Thymus (tissue), 11 donors: ENCODE measurements around the gene KCTD5. TPM values are rescaled to one million over a fixed set of nuclear protein-coding genes. Genes with fewer than 3 reads are reported as not detected.

Experiments
- DNase-seq, 9 donors: peaks; one replicate each; pipeline ENCODE4 v3.0.0-alpha.2; 2013; ENCODE audit warnings: low spot score in 9 of 9, low read depth in 6 of 9, missing footprints in 1 of 9
- H3K27ac ChIP-seq, 2 donors: one replicate each; pipeline ENCODE4 v1.5.1; 2013; ENCODE audit warnings: control low read depth in 1 of 2, low read depth in 1 of 2, low read length in 1 of 2, mild to moderate bottlenecking in 1 of 2, moderate library complexity in 1 of 2
- H3K27me3 ChIP-seq, 2 donors: one replicate each; pipeline ENCODE4 v1.5.1; 2013; ENCODE audit warnings: low read length in 1 of 2; ENCODE audit not compliant: control insufficient read depth in 2 of 2, insufficient read depth in 1 of 2
- H3K36me3 ChIP-seq, 2 donors: one replicate each; pipeline ENCODE4 v1.5.1; 2013; ENCODE audit warnings: low read length in 1 of 2, mild to moderate bottlenecking in 1 of 2, moderate library complexity in 1 of 2; ENCODE audit not compliant: control insufficient read depth in 2 of 2, insufficient read depth in 2 of 2
- H3K4me1 ChIP-seq, 2 donors: one replicate each; pipeline ENCODE4 v1.5.1; 2013; ENCODE audit warnings: low read length in 2 of 2; ENCODE audit not compliant: control insufficient read depth in 2 of 2, insufficient read depth in 2 of 2
- H3K4me3 ChIP-seq, 2 donors: one replicate each; pipeline ENCODE4 v1.5.1; 2013; ENCODE audit warnings: low read length in 2 of 2, control low read depth in 1 of 2, mild to moderate bottlenecking in 1 of 2
- H3K9me3 ChIP-seq, 2 donors: one replicate each; pipeline ENCODE4 v1.5.1; 2013; ENCODE audit warnings: low read length in 1 of 2, mild to moderate bottlenecking in 1 of 2; ENCODE audit not compliant: control insufficient read depth in 2 of 2, insufficient read depth in 1 of 2
- WGBS: extraction: QIAGEN DNeasy Blood & Tissue Kit; methylation state at CpG from one replicate; pipeline ENCODE4 v1.1.7; 2013; 5-methylcytosine and 5-hydroxymethylcytosine counted together
- polyA plus RNA-seq: library from polyadenylated mRNA; stranded (reverse); fragments of 200-250 nt; gene quantifications from one replicate; pipeline ENCODE4 v1.2.3, GENCODE V29; 2013
- total RNA-seq: library from RNA; stranded (reverse); fragments of 120-200 nt; gene quantifications from one replicate; pipeline ENCODE4 v1.2.4, GENCODE V29; 2013
- donor health status: healthy.

KCTD5 gene
- total and polyA plus RNA-seq, 2 donors, result 18.5 to 21.8 TPM

- H3K27me3 ChIP-seq, result no peaks in the 10 kb centered on the region
- no peak overlapping the region for H3K27ac ChIP-seq
- H3K4me3 ChIP-seq, result no peak overlapping the region
- H3K9me3 ChIP-seq, result peaks cover 0 to 6% of the 10 kb centered on the region in 2 donors
- peaks cover 0 to 9% of the 10 kb centered on the region in 2 donors for H3K36me3 ChIP-seq
- 97% methylated on average over 7 of the region's 7 CpGs for WGBS
- peaks cover 5 to 15% of the 10 kb centered on the region in 2 donors for H3K4me1 ChIP-seq
- DNase-seq, result no peak
Observed at GRCh38 chr16:2748757-2749455, 66.6 kb downstream of the KCTD5 start.

GRCh38 chr16:2749476-2749875 lies 67.2 kb downstream of the KCTD5 start:
- H3K4me3 ChIP-seq, result no peak overlapping the region
- H3K4me1 ChIP-seq, result peaks cover 8 to 20% of the 10 kb centered on the region in 2 donors
- no peaks in the 10 kb centered on the region for H3K27me3 ChIP-seq
- 97% methylated on average over 5 of the region's 5 CpGs for WGBS
- DNase-seq, result no peak
- no peak overlapping the region for H3K27ac ChIP-seq
- H3K36me3 ChIP-seq, result peaks cover 4 to 9% of the 10 kb centered on the region in 2 donors
- H3K9me3 ChIP-seq, result peaks cover 0 to 6% of the 10 kb centered on the region in 2 donors

GRCh38 chr16:2749936-2750335 lies 67.6 kb downstream of the KCTD5 start:
- no peaks in the 10 kb centered on the region for H3K27me3 ChIP-seq
- no peak overlapping the region for H3K27ac ChIP-seq
- 87% methylated on average over 6 of the region's 6 CpGs for WGBS
- H3K4me3 ChIP-seq, result no peak overlapping the region
- H3K9me3 ChIP-seq, result peaks cover 0 to 6% of the 10 kb centered on the region in 2 donors
- peaks cover 12 to 25% of the 10 kb centered on the region in 2 donors for H3K4me1 ChIP-seq
- H3K36me3 ChIP-seq, result peaks cover 5 to 9% of the 10 kb centered on the region in 2 donors
- DNase-seq, result no peak

GRCh38 chr16:2751577-2752034 lies 69.3 kb downstream of the KCTD5 start:
- Histone ChIP-seq H3K9me3 (peaks cover 0 to 6% of the 10 kb centered on the region in 2 donors), H3K4me1 (peaks cover 22 to 31% of the 10 kb centered on the region in 2 donors), H3K27ac (peak overlapping the region; percentile 100), H3K36me3 (peaks cover 16 to 18% of the 10 kb centered on the region in 2 donors), H3K4me3 (peak overlapping the region; percentile 78 to 89), H3K27me3 (no peaks in the 10 kb centered on the region)
- peak in 2 of 9 donors; percentile 7 to 11 for DNase-seq
- WGBS, result 76% methylated on average over 23 of the region's 23 CpGs

GRCh38 chr16:2752035-2752849 lies 69.9 kb downstream of the KCTD5 start, which contains the start of gene SRRM2:
TSS of gene SRRM2 (plus strand) at chr16:2752638. CDS start at chr16:2756365, 3,727 bp downstream.
- Histone ChIP-seq H3K9me3 (peaks cover 0 to 6% of the 10 kb centered on the region in 2 donors), H3K4me1 (peaks cover 22 to 31% of the 10 kb centered on the region in 2 donors), H3K4me3 (peak within 1 kb of the TSS; percentile 78 to 89), H3K27ac (peak within 1 kb of the TSS; percentile 100), H3K36me3 (peaks cover 20 to 23% of the 10 kb centered on the region in 2 donors), H3K27me3 (no peaks in the 10 kb centered on the region)
- DNase-seq, result peak; percentile 94 to 99 (median 97)
- 4% methylated on average over 99 of the region's 99 CpGs for WGBS

GRCh38 chr16:2752850-2753732 lies 70.8 kb downstream of the KCTD5 start:
- DNase-seq, result peak in 8 of 9 donors; percentile 20 to 81 (median 62)
- WGBS, result under 1% methylated on average over 82 of the region's 82 CpGs
- Histone ChIP-seq H3K4me1 (peaks cover 22 to 31% of the 10 kb centered on the region in 2 donors), H3K4me3 (peak overlapping the region; percentile 78 to 89), H3K9me3 (peaks cover 0 to 6% of the 10 kb centered on the region in 2 donors), H3K36me3 (peaks cover 29 to 31% of the 10 kb centered on the region in 2 donors), H3K27ac (peak overlapping the region; percentile 100), H3K27me3 (no peaks in the 10 kb centered on the region)

GRCh38 chr16:2753733-2754020 lies 71.4 kb downstream of the KCTD5 start:
- peak overlapping the region; percentile 100 for H3K27ac ChIP-seq
- WGBS, result 4% methylated on average over 7 of the region's 7 CpGs
- DNase-seq, result no peak
- H3K4me1 ChIP-seq, result peaks cover 22 to 31% of the 10 kb centered on the region in 2 donors
- peaks cover 35 to 37% of the 10 kb centered on the region in 2 donors for H3K36me3 ChIP-seq
- peak overlapping the region; percentile 78 to 89 for H3K4me3 ChIP-seq
- no peaks in the 10 kb centered on the region for H3K27me3 ChIP-seq
- H3K9me3 ChIP-seq, result peaks cover 0 to 6% of the 10 kb centered on the region in 2 donors

GRCh38 chr16:2755158-2755557 lies 72.8 kb downstream of the KCTD5 start:
- peaks cover 0 to 6% of the 10 kb centered on the region in 2 donors for H3K9me3 ChIP-seq
- peaks cover 41 to 52% of the 10 kb centered on the region in 2 donors for H3K36me3 ChIP-seq
- H3K27me3 ChIP-seq, result no peaks in the 10 kb centered on the region
- H3K27ac ChIP-seq, result no peak overlapping the region
- DNase-seq, result no peak
- peaks cover 22 to 29% of the 10 kb centered on the region in 2 donors for H3K4me1 ChIP-seq
- no peak overlapping the region for H3K4me3 ChIP-seq
- 63% methylated on average over 3 of the region's 3 CpGs for WGBS
